ENCODE data around the gene TMEM120B.

- TF ChIP-seq POLR2A (IDR thresholded peaks at IDR 0.05) (peak in 1 of 2 donors; percentile 6), CTCF (IDR thresholded peaks at IDR 0.05) (peak; percentile 97 to 100 (median 98))
Observed at GRCh38 chr12:121811434-121812319, 99.1 kb downstream of the TMEM120B start.

Data from Peyer's patch (tissue), 4 donors.